H1 (cell line): ENCODE measurements around the gene KCNMA1. TPM values are rescaled to one million over a fixed set of nuclear protein-coding genes. Genes with fewer than 3 reads are reported as not detected.
A peak's percentile ranks its signal among the peaks of the same experiment; 100 is the strongest.

Source experiments
- CTCF ChIA-PET: fragments of 300-600 bp; sonication (Branson Sonifier 250); formaldehyde crosslinking; loops from one replicate; lab custom pipeline; 2021; ENCODE audit not compliant: partially characterized antibody; lab: Charles Lee
- POLR2A ChIA-PET: fragments of 300-600 bp; sonication (Branson Sonifier 250); formaldehyde crosslinking; loops from one replicate; lab custom pipeline; 2021; ENCODE audit warnings: inconsistent platforms; ENCODE audit not compliant: partially characterized antibody; lab: Charles Lee
- DNase-seq, 2 experiments: peaks; one replicate each; pipeline versions ENCODE4 v3.0.0 to v3.0.0-alpha.2; 2010 to 2022; ENCODE audit warnings: low spot score in 2 of 2, low read depth in 1 of 2, mixed read lengths in 1 of 2
- FAIRE-seq: peaks from 2 replicates; lab custom pipeline; 2011; peaks lifted over from hg19 to GRCh38; lab: Jason Lieb, UNC
- H2AFZ ChIP-seq: 2 replicates; pipeline ENCODE4 v1.8.1; 2012; ENCODE audit warnings: low read length, inconsistent platforms
- H2AK5ac ChIP-seq: 2 replicates; pipeline ENCODE4 v1.6.1; 2013; ENCODE audit warnings: low read depth, low read length
- H2BK120ac ChIP-seq: replicated peaks from 2 replicates; pipeline ENCODE3; 2013; ENCODE audit warnings: low read depth, low read length, inconsistent platforms
- H2BK12ac ChIP-seq: 2 replicates; pipeline ENCODE4 v1.6.1; 2013; ENCODE audit warnings: low read depth, low read length
- H2BK15ac ChIP-seq: 2 replicates; pipeline ENCODE4 v1.6.1; 2013; ENCODE audit warnings: low read length
- H2BK20ac ChIP-seq: 2 replicates; pipeline ENCODE4 v1.6.1; 2013; ENCODE audit warnings: low read length
- H2BK5ac ChIP-seq: 2 replicates; pipeline ENCODE4 v1.6.1; 2013; ENCODE audit warnings: low read depth, low read length
- H3K14ac ChIP-seq: 2 replicates; pipeline ENCODE4 v1.6.1; 2013; ENCODE audit warnings: inconsistent platforms; ENCODE audit not compliant: insufficient read length
- H3K18ac ChIP-seq: 2 replicates; pipeline ENCODE4 v1.6.1; 2013; ENCODE audit warnings: low read length; ENCODE audit errors: extremely low read depth
- H3K23ac ChIP-seq: 2 replicates; pipeline ENCODE4 v1.6.1; 2013; ENCODE audit warnings: inconsistent platforms; ENCODE audit not compliant: insufficient read length
- H3K23me2 ChIP-seq: 2 replicates; pipeline ENCODE4 v1.6.1; 2013; ENCODE audit warnings: low read depth, low read length
- H3K27ac ChIP-seq: 2 replicates; pipeline ENCODE4 v1.6.1; 2011; ENCODE audit warnings: low read depth, low read length, inconsistent platforms
- H3K27me3 ChIP-seq, 4 experiments: replicated peaks in 1 of 4; 1 replicate in 1 of 4; 2 replicates in 3 of 4; pipeline versions ENCODE4 v1.6.1 to v1.8.1; 2011 to 2013; ENCODE audit warnings: low read length in 3 of 4, mild to moderate bottlenecking in 3 of 4, inconsistent platforms in 2 of 4, mixed read lengths in 2 of 4, moderate library complexity in 1 of 4; ENCODE audit not compliant: control insufficient read depth in 3 of 4, insufficient read depth in 3 of 4; ENCODE audit errors: extremely low read depth in 1 of 4
- H3K36me3 ChIP-seq, 4 experiments: 2 replicates each; pipeline versions ENCODE4 v1.6.1 to v1.8.1; 2011 to 2013; ENCODE audit warnings: mild to moderate bottlenecking in 4 of 4, low read length in 3 of 4, moderate library complexity in 2 of 4, control low read depth in 1 of 4, inconsistent platforms in 1 of 4; ENCODE audit not compliant: insufficient read depth in 4 of 4, control insufficient read depth in 2 of 4
- H3K4ac ChIP-seq: replicated peaks from 2 replicates; pipeline ENCODE3; 2013; ENCODE audit warnings: low read length, low read depth, mixed read lengths, inconsistent platforms; ENCODE audit not compliant: insufficient read length
- H3K4me1 ChIP-seq, 4 experiments: replicated peaks in 1 of 4; 1 replicate in 1 of 4; 2 replicates in 3 of 4; pipeline versions ENCODE4 v1.6.1 to v1.8.1; 2011 to 2013; ENCODE audit warnings: low read length in 3 of 4, inconsistent platforms in 2 of 4, mixed read lengths in 1 of 4; ENCODE audit not compliant: insufficient read depth in 4 of 4, control insufficient read depth in 3 of 4
- H3K4me2 ChIP-seq, 2 experiments: 2 replicates each; pipeline versions ENCODE4 v1.6.1 to v1.8.1; 2011 to 2013; ENCODE audit warnings: low read depth in 2 of 2, low read length in 2 of 2, control low read depth in 1 of 2, inconsistent platforms in 1 of 2, mild to moderate bottlenecking in 1 of 2; ENCODE audit not compliant: insufficient read depth in 1 of 2
- H3K4me3 ChIP-seq, 4 experiments: fragments of 200-600, 300-600 bp in 1 of 4; sonication (generic), shearing (Covaris generic), sonication (Bioruptor Twin) in 1 of 4; 2 replicates each; pipeline versions ENCODE4 v1.5.1 to v1.8.1; 2011 to 2016; ENCODE audit warnings: low read length in 4 of 4, low read depth in 3 of 4, control low read depth in 2 of 4, inconsistent platforms in 2 of 4, mild to moderate bottlenecking in 2 of 4, mixed read lengths in 1 of 4, moderate library complexity in 1 of 4; ENCODE audit not compliant: insufficient read depth in 2 of 4; ENCODE audit errors: extremely low read depth in 1 of 4
- H3K56ac ChIP-seq: replicated peaks from 2 replicates; pipeline ENCODE3; 2013; ENCODE audit warnings: low read depth, mild to moderate bottlenecking, mixed read lengths, low read length, inconsistent platforms; ENCODE audit not compliant: insufficient read length
- H3K79me1 ChIP-seq: 2 replicates; pipeline ENCODE4 v1.6.1; 2013; ENCODE audit warnings: low read depth, low read length, control low read depth
- H3K79me2 ChIP-seq, 2 experiments: 2 replicates each; pipeline versions ENCODE4 v1.6.1 to v1.8.1; 2012 to 2013; ENCODE audit warnings: low read length in 2 of 2, mild to moderate bottlenecking in 2 of 2, inconsistent platforms in 1 of 2; ENCODE audit not compliant: insufficient read depth in 2 of 2, control insufficient read depth in 1 of 2
- H3K9ac ChIP-seq, 4 experiments: replicated peaks in 1 of 4; 1 replicate in 1 of 4; 2 replicates in 3 of 4; pipeline versions ENCODE4 v1.6.1 to v1.8.1; 2011 to 2013; ENCODE audit warnings: low read depth in 3 of 4, low read length in 3 of 4, control low read depth in 2 of 4, mild to moderate bottlenecking in 2 of 4, moderate library complexity in 2 of 4, inconsistent platforms in 1 of 4; ENCODE audit errors: extremely low read depth in 1 of 4
- H3K9me3 ChIP-seq, 2 experiments: 2 replicates each; pipeline versions ENCODE4 v1.6.1 to v1.8.1; 2012 to 2013; ENCODE audit warnings: mild to moderate bottlenecking in 2 of 2, moderate library complexity in 2 of 2, control low read depth in 1 of 2, inconsistent platforms in 1 of 2, low read depth in 1 of 2, low read length in 1 of 2, mixed read lengths in 1 of 2; ENCODE audit not compliant: insufficient read depth in 2 of 2
- H4K20me1 ChIP-seq, 2 experiments: replicated peaks in 1 of 2; 2 replicates each; pipeline versions ENCODE3 to v1.8.1; 2011 to 2013; ENCODE audit warnings: inconsistent platforms in 2 of 2, low read length in 2 of 2, mild to moderate bottlenecking in 1 of 2; ENCODE audit not compliant: insufficient read depth in 2 of 2, control insufficient read depth in 1 of 2
- H4K5ac ChIP-seq: 2 replicates; pipeline ENCODE4 v1.6.1; 2013; ENCODE audit warnings: low read length, low read depth, mixed read lengths, inconsistent platforms; ENCODE audit not compliant: insufficient read length
- H4K8ac ChIP-seq: 2 replicates; pipeline ENCODE4 v1.8.0; 2013; ENCODE audit warnings: mild to moderate bottlenecking, moderate library complexity, low read length, inconsistent platforms; ENCODE audit not compliant: insufficient read depth; ENCODE audit errors: extremely low read depth
- H4K91ac ChIP-seq: replicated peaks from 2 replicates; pipeline ENCODE3; 2013; ENCODE audit warnings: low read length, mixed read lengths, inconsistent platforms; ENCODE audit not compliant: insufficient read length
- BACH1 ChIP-seq: IDR thresholded peaks from 2 replicates; pipeline ENCODE4 v1.6.1; 2012; ENCODE audit warnings: low read length, improper control_type of control experiment
- CHD1 ChIP-seq: IDR thresholded peaks from 2 replicates; pipeline ENCODE4 v1.6.1; 2012; ENCODE audit warnings: low read depth, low read length, improper control_type of control experiment
- EGR1 ChIP-seq: IDR thresholded peaks from 2 replicates; pipeline ENCODE4 v1.6.1; 2011; ENCODE audit warnings: low read depth, low read length, borderline replicate concordance
- EZH2 ChIP-seq: fragments of 200-600 bp; sonication (generic); IDR thresholded peaks from 2 replicates; pipeline ENCODE4 v1.7.1; 2012; ENCODE audit warnings: low read depth, mild to moderate bottlenecking, moderate library complexity, low read length, inconsistent platforms; ENCODE audit not compliant: severe bottlenecking
- KDM4A ChIP-seq: IDR thresholded peaks from one replicate; pipeline ENCODE4 v1.7.1; 2012; ENCODE audit warnings: low read depth, mild to moderate bottlenecking, moderate library complexity, low read length, inconsistent platforms; ENCODE audit not compliant: severe bottlenecking
- SIN3A ChIP-seq, 2 experiments: IDR thresholded peaks in 1 of 2; conservative IDR thresholded peaks in 1 of 2; 2 replicates each; pipeline ENCODE4 v1.6.1; 2011 to 2012; ENCODE audit warnings: low read length in 2 of 2, improper control_type of control experiment in 1 of 2, low read depth in 1 of 2, mild to moderate bottlenecking in 1 of 2
- SIX5 ChIP-seq: IDR thresholded peaks from 2 replicates; pipeline ENCODE4 v1.6.1; 2011; ENCODE audit warnings: mild to moderate bottlenecking, low read depth, low read length
- SP1 ChIP-seq: IDR thresholded peaks from 2 replicates; pipeline ENCODE4 v1.6.1; 2011; ENCODE audit warnings: low read depth, low read length
- SP4 ChIP-seq: IDR thresholded peaks from 2 replicates; pipeline ENCODE4 v1.6.1; 2012; ENCODE audit warnings: low read length, inconsistent platforms
- SRF ChIP-seq: IDR thresholded peaks from 2 replicates; pipeline ENCODE4 v1.6.1; 2011; ENCODE audit warnings: mild to moderate bottlenecking, low read depth, low read length, moderate library complexity
- TAF1 ChIP-seq: IDR thresholded peaks from 2 replicates; pipeline ENCODE4 v1.6.1; 2011; ENCODE audit warnings: mild to moderate bottlenecking, low read depth, low read length
- TCF12 ChIP-seq: IDR thresholded peaks from 2 replicates; pipeline ENCODE4 v1.6.1; 2011; ENCODE audit warnings: low read depth, mild to moderate bottlenecking, low read length
- whole genome bisulfite sequencing, 2 experiments: shearing (Covaris generic) in 1 of 2; methylation state at CpG; one replicate each; pipeline versions ENCODE4 v1.1.6 to v1.1.7; 2013 to 2015; ENCODE audit warnings: low lambda C conversion rate in 2 of 2, mixed read lengths in 2 of 2, inconsistent platforms in 1 of 2, low coverage in 1 of 2, missing lambda C conversion rate in 1 of 2; ENCODE audit not compliant: insufficient replicate concordance in 2 of 2, insufficient coverage in 1 of 2, insufficient read length in 1 of 2; ENCODE audit errors: extremely low coverage in 1 of 2, missing lambda C conversion rate in 1 of 2; 5-methylcytosine and 5-hydroxymethylcytosine counted together
- polyA plus RNA-seq, 7 experiments: library from polyadenylated mRNA; depleted of rRNA in 3 of 7; stranded (reverse) in 5 of 7; unstranded in 2 of 7; fragments of >200 nt in 5 of 7; fragments of 200-250 nt in 2 of 7; gene quantifications; 1 replicate in 5 of 7; 2 replicates in 1 of 7; 4 replicates in 1 of 7; pipeline versions ENCODE4 v1.2.1 to v1.2.3, GENCODE V29; 2011 to 2013; ENCODE audit warnings: missing spikeins in 2 of 7, mixed read lengths in 2 of 7
- total RNA-seq: library from RNA; stranded (reverse); fragmentation: NEBNext Ultra II Directional; extraction: Animal tissue kit (Norgen Biotek cat#: 25700); gene quantifications from 2 replicates; pipeline ENCODE4 v1.2.1, GENCODE V29; 2021

Gene KCNMA1
- total and polyA plus RNA-seq, 2 of the 8 experiments (the other 6 are each of a cell fraction or from before 2014, with no cell fraction given): 10.2 to 11.1 TPM

GRCh38 chr10:77682393-77683087 lies 44.9 kb upstream of the KCNMA1 start:
- Histone ChIP-seq H2BK12ac (no peak overlapping the region), H2AK5ac (no peak overlapping the region), H4K20me1 (no peaks in the 10 kb centered on the region), H3K36me3 (no peaks in the 10 kb centered on the region), H3K4me1 (peaks cover 0 to 26% (median 15%) of the 10 kb centered on the region in 4 experiments), H4K8ac (peak overlapping the region; percentile 5; the same call in 1 of the 2 replicates), H3K23ac (no peak overlapping the region), H4K91ac (no peak overlapping the region), H3K9me3 (no peaks in the 10 kb centered on the region), H3K27me3 (no peaks in the 10 kb centered on the region), H3K27ac (no peak overlapping the region), H2BK120ac (peak overlapping the region; percentile 9), H3K56ac (no peak overlapping the region), H2BK20ac (no peak overlapping the region), H3K23me2 (no peaks in the 10 kb centered on the region), H3K4me3 (no peak overlapping the region), H2AFZ (no peak overlapping the region), H3K79me2 (no peaks in the 10 kb centered on the region), H3K4ac (no peak overlapping the region), H4K5ac (no peak overlapping the region), H2BK5ac (no peak overlapping the region), H3K9ac (no peak overlapping the region), H2BK15ac (no peak overlapping the region), H3K4me2 (no peak overlapping the region), H3K18ac (no peak overlapping the region), H3K14ac (no peak overlapping the region), H3K79me1 (no peaks in the 10 kb centered on the region)
- FAIRE-seq (no peak), DNase-seq (no peak)
- TF ChIP-seq SIN3A (conservative IDR thresholded peaks at IDR 0.05 in 1 of 2, IDR thresholded peaks at IDR 0.05 in 1 of 2; ENCODE audit: low read depth in 1 of 2, low read length in 2 of 2): no peak
- TF ChIP-seq EZH2: no peak
- TF ChIP-seq SP4: no peak
- no peak for TF ChIP-seq BACH1
- TF ChIP-seq EGR1: no peak
- TF ChIP-seq SIX5: no peak
- TF ChIP-seq TAF1: no peak
- no peak for TF ChIP-seq CHD1
- TF ChIP-seq SRF: no peak
- no peak for TF ChIP-seq SP1
- TF ChIP-seq KDM4A: no peak
- TF ChIP-seq TCF12: no peak
- 86% methylated on average over 5 of the region's 5 CpGs; no CpG with 5 or more reads in 1 of the 2 experiments for WGBS, 2 experiments
- POLR2A ChIA-PET: interaction anchor here (1.3 kb wide), 1 partner anchor 9 kb away, joined by 3 read pairs; no protein-coding TSS in a partner anchor
- CTCF ChIA-PET: interaction anchor here (1.7 to 2.2 kb wide), 2 partner anchors 30 to 41 kb away, joined by 6 to 14 read pairs; no protein-coding TSS in a partner anchor
